ENCODE results near the gene PA2G4.

PA2G4 gene

GRCh38 chr12:56127485-56127887 is 23.1 kb downstream of the PA2G4 start:
- DNase-seq (ENCODE audit: low read depth): no peak

DNA sequence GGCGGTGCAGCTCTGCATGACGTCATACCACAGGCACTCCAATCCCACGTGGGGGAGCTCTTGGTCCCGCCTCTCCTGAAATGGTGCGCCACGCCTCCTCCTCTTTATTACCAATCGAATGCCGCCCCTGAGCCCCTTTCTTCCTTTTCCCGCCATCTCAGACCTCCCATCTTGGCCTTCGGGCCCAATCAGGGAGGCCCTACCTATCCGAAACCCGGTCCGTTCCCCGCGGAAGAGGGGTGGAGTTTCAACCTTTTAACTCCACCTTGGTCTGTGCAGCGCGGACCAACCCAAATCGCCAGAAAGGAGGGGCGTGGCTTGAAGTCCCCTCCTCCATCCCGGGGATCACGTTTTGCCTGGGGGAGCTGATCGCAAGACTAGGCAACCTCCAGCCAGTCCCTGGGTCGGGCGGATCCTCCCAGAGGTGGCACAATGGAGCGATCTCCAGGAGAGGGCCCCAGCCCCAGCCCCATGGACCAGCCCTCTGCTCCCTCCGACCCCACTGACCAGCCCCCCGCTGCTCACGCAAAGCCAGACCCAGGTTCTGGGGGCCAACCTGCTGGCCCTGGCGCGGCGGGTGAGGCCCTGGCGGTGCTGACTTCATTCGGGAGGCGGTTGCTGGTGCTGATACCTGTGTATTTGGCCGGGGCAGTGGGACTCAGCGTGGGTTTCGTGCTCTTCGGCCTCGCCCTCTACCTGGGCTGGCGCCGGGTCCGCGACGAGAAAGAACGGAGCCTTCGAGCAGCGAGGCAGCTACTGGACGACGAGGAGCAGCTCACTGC is 23.7 kb downstream of the PA2G4 start, which contains the start of gene ESYT1:
ESYT1 (plus strand) TSS at position 380 of the 782 bp plus-strand sequence; CDS start at position 433, 53 bp downstream.
- peak; percentile 100 for DNase-seq (ENCODE audit: low read depth)

- no peak for DNase-seq (ENCODE audit: low read depth)
Observed at GRCh38 chr12:56128670-56129205, 24.4 kb downstream of the PA2G4 start.

DNA sequence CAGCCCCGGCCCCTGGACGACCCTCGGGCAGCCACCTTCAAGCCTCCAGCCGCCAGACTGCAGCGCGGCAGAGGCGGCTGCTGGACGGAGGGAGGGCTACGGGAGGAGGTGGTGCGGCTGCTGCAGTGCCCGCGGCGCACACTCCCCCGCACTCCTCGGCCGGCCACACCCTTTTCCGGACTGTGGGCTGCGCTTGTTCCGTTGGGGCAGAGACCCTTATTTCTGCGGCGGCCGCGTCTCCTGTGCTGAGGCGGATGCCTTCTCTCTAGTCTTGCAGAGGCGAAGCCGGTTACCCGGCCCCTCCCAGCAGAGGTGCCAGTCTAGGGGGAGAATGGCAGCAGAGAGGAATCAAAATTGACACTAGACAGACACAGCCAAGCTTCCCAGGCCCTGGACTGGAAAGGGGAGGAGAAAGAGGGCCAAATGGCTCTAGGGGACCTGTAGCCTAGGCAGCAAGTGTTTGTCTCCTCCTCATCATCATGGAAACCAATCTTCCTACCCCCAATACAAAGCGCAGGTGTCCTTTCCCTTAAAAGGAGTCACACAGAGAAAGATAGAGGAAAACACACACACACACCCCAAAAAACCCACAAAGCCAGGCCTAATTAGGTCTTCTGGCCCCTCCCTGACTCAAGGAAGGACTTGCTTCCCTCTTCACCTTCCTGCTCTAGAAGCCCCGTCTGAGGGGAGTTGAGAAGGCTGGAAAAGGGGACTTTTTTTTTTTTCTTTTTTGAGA is 25.0 kb downstream of the PA2G4 start:
- peak; percentile 33 for DNase-seq (ENCODE audit: low read depth)

DNA sequence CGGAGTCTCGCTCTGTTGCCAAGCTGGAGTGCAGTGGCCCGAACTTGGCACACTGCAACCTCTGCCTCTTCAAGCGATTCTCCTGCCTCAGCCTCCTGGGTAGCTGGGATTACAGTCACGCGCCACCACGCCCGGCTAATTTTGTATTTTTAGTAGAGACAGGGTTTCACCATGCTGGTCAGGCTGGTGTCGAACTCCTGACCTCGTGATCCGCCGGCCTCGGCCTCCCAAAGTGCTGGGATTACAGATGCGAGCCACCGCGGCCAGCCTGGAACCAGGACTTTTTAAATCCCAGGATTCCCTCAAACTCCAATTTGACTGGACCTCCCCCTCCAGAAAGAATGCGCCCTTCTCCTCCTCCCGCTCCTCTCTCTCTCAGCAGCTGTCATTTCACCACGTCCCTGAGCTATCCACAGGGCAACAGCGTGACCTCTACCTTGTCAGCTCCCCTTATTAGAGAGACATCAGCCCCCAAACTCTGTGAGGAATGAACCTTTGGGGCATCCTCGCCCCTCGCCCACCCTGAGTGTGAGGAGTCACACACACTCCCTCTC is 25.7 kb downstream of the PA2G4 start:
- no peak for DNase-seq (ENCODE audit: low read depth)

GRCh38 chr12:56130876-56131275 is 26.5 kb downstream of the PA2G4 start:
- DNase-seq (ENCODE audit: low read depth): no peak

GRCh38 chr12:56134897-56135296 is 30.5 kb downstream of the PA2G4 start:
- no peak for DNase-seq (ENCODE audit: low read depth)

DNA sequence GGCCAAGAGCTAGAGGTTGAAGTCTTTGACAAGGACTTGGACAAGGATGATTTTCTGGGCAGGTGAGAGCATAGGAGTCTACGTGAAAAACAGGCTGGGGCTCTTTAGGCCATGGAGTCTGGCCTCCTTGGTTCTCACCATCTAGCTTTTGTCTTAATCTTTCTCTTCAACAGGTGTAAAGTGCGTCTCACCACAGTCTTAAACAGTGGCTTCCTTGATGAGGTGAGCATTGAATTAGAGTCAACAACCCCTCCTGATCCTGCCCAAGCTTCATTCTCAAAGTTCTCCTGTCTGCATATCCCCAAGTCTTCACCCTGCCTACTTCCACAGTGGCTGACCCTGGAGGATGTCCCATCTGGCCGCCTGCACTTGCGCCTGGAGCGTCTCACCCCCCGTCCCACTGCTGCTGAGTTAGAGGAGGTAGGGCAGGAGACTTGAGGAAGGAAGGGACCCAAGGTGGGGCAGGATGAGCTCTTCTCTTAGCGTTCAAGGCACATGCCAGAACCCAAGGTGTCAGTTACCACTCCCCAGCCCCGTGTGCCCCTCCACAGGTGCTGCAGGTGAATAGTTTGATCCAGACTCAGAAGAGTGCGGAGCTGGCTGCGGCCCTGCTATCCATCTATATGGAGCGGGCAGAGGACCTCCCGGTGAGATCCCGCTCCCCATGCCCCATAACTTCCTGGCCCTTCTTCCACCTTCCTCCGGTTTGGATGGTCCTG is 33.7 kb downstream of the PA2G4 start:
- DNase-seq (ENCODE audit: low read depth): no peak

GRCh38 chr12:56141946-56142784 is 37.8 kb downstream of the PA2G4 start:
- DNase-seq (ENCODE audit: low read depth): no peak

DNA sequence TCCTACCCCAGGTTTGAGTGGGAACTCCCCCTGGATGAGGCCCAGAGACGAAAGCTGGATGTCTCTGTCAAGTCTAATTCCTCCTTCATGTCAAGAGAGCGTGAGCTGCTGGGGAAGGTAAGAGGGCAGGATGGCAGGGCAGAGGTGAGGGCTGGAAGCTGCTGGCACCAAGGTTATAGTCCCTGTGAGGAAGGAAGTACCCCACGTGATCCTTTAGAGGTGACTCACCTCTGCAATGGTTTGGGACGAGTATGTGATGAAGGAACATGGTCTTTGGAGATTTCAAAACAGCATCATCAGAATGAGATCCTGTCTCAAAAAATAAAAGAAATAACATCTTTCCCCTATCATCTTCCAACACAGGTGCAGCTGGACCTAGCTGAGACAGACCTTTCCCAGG is 38.9 kb downstream of the PA2G4 start:
- DNase-seq (ENCODE audit: low read depth): no peak

DNA sequence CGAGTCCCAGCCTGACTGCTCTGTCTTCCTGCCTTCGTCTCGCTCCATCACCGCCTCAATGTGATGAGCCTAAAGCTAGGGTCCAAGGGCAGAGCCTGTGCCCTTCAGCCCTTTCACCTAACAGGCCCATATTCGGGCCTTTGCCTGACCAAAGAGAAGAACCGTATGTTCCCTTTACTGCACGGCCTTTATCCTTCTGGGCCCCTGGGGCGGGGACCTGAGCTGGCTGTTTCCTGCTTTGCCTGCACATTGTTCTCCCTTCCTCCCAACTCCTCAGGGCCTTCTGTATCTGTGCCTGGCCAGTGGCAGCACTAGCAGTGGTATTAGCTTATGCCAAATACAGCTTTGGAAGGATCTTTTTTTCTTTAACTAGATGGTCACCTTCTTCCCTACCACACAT is 39.5 kb downstream of the PA2G4 start:
- DNase-seq (ENCODE audit: low read depth): no peak

DNA sequence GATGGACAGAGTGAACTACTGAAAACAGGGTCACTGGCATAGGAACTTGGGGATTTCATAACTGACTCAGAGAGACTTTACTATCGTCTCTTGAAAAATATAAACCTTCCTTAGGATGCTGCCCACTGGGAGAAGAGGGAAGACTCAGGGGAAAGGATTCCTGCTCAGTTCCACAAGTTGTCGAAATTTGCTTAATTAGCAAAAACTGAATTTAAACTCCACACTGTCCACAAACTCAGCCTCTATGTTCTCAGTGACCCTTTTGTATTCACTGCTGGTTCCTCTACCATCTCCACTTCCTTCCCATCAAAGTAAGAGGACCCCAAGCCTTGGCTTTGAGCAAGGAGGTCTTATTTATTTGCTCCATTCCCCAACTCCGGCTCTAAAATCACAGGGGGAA is 40.9 kb downstream of the PA2G4 start:
- no peak for DNase-seq (ENCODE audit: low read depth)

- DNase-seq (ENCODE audit: low read depth): no peak
Observed at GRCh38 chr12:56146492-56147460, 42.4 kb downstream of the PA2G4 start.

- DNase-seq (ENCODE audit: low read depth): no peak
Observed at GRCh38 chr12:56150563-56150962, 46.2 kb downstream of the PA2G4 start.

GRCh38 chr12:56151672-56152131 is 47.3 kb downstream of the PA2G4 start:
- no peak for DNase-seq (ENCODE audit: low read depth)

- DNase-seq (ENCODE audit: low read depth): peak; percentile 86
Observed at GRCh38 chr12:56152132-56152755, 47.9 kb downstream of the PA2G4 start, which contains the start of gene MYL6B. TSS of gene MYL6B (plus strand) at chr12:56152587. CDS start at chr12:56153919, 1,332 bp downstream.

GRCh38 chr12:56152756-56153677 is 48.7 kb downstream of the PA2G4 start:
- DNase-seq (ENCODE audit: low read depth): no peak

- DNase-seq (ENCODE audit: low read depth): no peak
Observed at GRCh38 chr12:56153678-56154065, 49.3 kb downstream of the PA2G4 start.

Data from fibroblast of gingiva (primary cell).